Measurements from ENCODE around the gene FMO4.
A peak's percentile ranks its signal among the peaks of the same experiment; 100 is the strongest.
"Not testable (repeated sequence)": the region's sequence is repeated elsewhere in the genome, so short reads cannot be mapped to it uniquely, and the experiment has no call there.

Gene FMO4

GRCh38 chr1:171313835-171314320 lies at the start of gene FMO4:
Gene FMO4 (plus strand): TSS chr1:171314183. CDS start chr1:171319826, 5,643 bp downstream.
- DNase-seq (ENCODE audit: low read depth): peak; percentile 62

- no peak for DNase-seq (ENCODE audit: low read depth)
Measured at GRCh38 chr1:171265686-171266085, 48.3 kb upstream of the FMO4 start.

- DNase-seq (ENCODE audit: low read depth): no peak
Measured at GRCh38 chr1:171266930-171267329, 47.1 kb upstream of the FMO4 start.

- DNase-seq (ENCODE audit: low read depth): no peak
Measured at GRCh38 chr1:171267391-171267790, 46.6 kb upstream of the FMO4 start.

GRCh38 chr1:171270806-171271205 lies 43.2 kb upstream of the FMO4 start:
- no peak for DNase-seq (ENCODE audit: low read depth)

- no peak for DNase-seq (ENCODE audit: low read depth)
Measured at GRCh38 chr1:171277534-171277933, 36.4 kb upstream of the FMO4 start.

- DNase-seq (ENCODE audit: low read depth): no peak
Measured at GRCh38 chr1:171279234-171279633, 34.7 kb upstream of the FMO4 start.

- no peak for DNase-seq (ENCODE audit: low read depth)
Measured at GRCh38 chr1:171279678-171280077, 34.3 kb upstream of the FMO4 start.

GRCh38 chr1:171280599-171280998 lies 33.4 kb upstream of the FMO4 start:
- DNase-seq (ENCODE audit: low read depth): no peak

- DNase-seq (ENCODE audit: low read depth): no peak
Measured at GRCh38 chr1:171286032-171286705, 27.8 kb upstream of the FMO4 start.

- DNase-seq (ENCODE audit: low read depth): no peak
Measured at GRCh38 chr1:171290621-171291020, 23.4 kb upstream of the FMO4 start.

- no peak for DNase-seq (ENCODE audit: low read depth)
Measured at GRCh38 chr1:171292799-171293198, 21.2 kb upstream of the FMO4 start.

GRCh38 chr1:171295383-171295782 lies 18.6 kb upstream of the FMO4 start:
- not testable (repeated sequence) for DNase-seq (ENCODE audit: low read depth)

- no peak for DNase-seq (ENCODE audit: low read depth)
Measured at GRCh38 chr1:171295821-171296220, 18.2 kb upstream of the FMO4 start.

- DNase-seq (ENCODE audit: low read depth): no peak
Measured at GRCh38 chr1:171296897-171297296, 17.1 kb upstream of the FMO4 start.

GRCh38 chr1:171298696-171299095 lies 15.3 kb upstream of the FMO4 start:
- no peak for DNase-seq (ENCODE audit: low read depth)

GRCh38 chr1:171299342-171299741 lies 14.6 kb upstream of the FMO4 start:
- DNase-seq (ENCODE audit: low read depth): no peak

GRCh38 chr1:171300401-171300800 lies 13.6 kb upstream of the FMO4 start:
- no peak for DNase-seq (ENCODE audit: low read depth)

GRCh38 chr1:171310661-171311087 lies 3.3 kb upstream of the FMO4 start:
- no peak for DNase-seq (ENCODE audit: low read depth)

GRCh38 chr1:171311771-171312558 lies 2.0 kb upstream of the FMO4 start:
- no peak for DNase-seq (ENCODE audit: low read depth)

GRCh38 chr1:171313319-171313834 lies 606 bp upstream of the FMO4 start:
- DNase-seq (ENCODE audit: low read depth): no peak

- no peak for DNase-seq (ENCODE audit: low read depth)
Measured at GRCh38 chr1:171329251-171329650, 15.3 kb downstream of the FMO4 start.

GRCh38 chr1:171334024-171334640 lies 20.1 kb downstream of the FMO4 start:
- no peak for DNase-seq (ENCODE audit: low read depth)
